GM03348 (cell line): ENCODE data around the gene CBFB.
"Not testable (repeated sequence)": the region's sequence is repeated elsewhere in the genome, so short reads cannot be mapped to it uniquely, and the experiment has no call there.

Experiments used
- DNase-seq: peaks from one replicate; pipeline ENCODE4 v3.0.0; 2012; ENCODE audit warnings: low spot score

The CBFB gene

DNA sequence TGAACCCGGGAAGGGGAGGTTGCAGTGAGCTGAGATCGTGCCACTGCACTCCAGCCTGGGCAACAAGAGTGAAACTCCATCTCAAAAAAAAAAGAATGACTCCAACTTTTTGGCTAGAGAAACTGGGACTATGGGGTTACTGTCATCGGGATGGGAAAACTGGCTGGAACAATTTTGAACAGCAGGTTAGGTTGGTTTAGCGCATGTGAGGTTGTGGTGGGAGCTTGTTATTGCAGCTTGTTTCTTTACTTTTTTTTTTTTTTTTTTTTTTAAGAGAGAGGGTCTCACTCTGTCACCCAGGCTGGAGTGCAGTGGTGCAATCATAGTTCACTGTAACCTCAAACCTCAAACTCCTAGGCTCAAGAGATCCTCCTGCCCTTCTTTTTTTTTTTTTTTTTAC is 12.6 kb downstream of the CBFB start:
- DNase-seq: not testable (repeated sequence)

DNA sequence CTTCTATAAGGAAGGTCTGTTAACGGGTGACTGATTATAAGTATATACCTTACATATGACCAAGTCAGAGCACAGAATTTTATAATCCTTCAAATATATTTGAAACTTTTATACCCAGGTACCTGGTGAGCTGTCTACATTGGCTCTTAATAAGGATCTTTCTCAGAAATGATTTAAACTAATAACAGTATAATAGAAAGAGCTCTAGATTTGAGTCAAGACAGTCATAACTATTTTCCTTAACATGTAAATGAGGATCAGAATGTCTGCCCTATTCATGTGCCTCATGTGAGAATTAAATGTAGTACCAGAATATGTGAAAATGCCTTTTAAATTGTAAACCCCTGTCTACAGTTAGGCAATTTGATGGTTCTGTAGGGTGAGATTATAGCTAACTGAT is 14.5 kb downstream of the CBFB start:
- no peak for DNase-seq

DNA sequence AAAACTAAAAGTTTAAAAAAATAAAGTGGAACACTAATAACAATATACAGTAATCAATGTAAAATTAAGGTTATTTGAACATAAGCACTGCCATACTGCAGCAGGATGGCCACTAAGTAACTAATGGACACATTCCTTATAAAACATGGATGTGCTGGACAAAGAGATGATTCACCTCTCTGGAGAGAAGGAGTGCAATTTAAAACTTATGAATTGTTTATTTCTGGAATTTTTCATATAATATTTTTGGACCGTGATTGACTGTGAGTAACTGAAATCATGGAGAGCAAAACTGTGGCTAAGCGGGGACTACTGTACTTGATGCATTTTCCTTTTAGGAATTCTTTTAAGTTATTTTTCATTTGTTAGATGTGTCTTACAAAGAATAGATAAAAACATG is 21.8 kb downstream of the CBFB start:
- no peak for DNase-seq

DNA sequence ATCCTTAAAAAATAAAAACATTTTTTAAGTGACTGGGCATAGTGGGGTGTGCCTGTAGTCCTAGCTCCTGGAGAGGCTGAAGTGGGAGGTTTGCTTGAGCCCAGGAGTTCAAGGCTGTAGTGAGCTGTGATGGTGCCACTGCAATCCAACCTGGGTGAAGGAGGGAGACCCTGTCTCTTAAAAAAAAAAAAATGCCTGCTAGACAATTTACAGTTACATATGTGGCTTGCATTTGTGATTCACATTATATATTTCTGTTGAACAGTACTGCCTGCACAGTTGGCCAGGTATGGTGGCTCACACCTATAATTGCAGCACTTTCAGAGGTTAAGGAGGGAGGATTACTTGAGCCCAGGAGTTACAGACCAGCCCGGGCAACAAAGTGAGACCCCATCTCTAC is 23.4 kb downstream of the CBFB start:
- DNase-seq: no peak

DNA sequence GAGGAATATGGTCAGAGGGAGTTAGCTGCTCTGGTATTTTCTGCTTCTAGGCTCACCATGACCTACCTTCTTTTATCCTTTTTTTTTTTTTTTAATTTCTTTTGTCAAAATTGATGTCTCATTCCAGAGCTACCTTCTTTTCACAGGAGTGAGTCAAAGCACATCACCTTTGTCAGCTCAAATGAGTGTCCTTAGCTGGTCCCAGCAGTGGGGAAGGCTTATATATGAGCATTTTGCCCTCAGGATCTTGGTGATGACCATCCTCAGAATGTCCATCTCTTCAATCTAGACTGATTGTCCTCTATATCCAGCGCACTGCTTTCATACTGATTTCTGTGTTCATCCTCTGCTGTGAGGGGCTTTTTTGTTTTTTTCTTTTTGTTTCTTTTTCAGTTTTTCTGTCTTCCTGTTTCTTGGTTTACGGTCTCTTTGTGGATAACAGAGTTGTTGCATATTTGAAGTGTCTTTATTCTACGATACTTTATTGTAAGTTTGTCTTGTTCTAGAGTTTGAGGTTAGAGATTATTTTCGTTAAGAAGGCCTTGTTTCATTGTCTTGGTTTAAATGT is 24.9 kb downstream of the CBFB start:
- no peak for DNase-seq

DNA sequence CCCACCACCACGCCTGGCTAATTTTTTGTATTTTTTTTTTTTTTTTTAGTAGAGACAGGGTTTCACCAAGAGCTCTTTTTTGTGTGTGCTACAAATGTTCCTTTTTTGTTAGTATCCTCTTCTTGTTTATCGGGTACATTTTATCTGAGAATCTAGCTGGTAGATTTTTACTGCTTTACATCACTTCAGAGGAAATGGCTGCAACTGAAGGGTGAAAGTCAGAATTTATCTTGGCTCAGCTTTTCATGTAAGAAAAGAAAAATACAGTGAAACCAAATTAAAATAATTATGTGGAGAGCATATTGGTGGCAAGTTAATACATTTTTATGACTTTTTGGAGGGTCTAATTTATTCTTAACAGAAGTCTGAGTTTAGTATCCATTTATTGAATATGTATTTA is 26.0 kb downstream of the CBFB start:
- DNase-seq: no peak

DNA sequence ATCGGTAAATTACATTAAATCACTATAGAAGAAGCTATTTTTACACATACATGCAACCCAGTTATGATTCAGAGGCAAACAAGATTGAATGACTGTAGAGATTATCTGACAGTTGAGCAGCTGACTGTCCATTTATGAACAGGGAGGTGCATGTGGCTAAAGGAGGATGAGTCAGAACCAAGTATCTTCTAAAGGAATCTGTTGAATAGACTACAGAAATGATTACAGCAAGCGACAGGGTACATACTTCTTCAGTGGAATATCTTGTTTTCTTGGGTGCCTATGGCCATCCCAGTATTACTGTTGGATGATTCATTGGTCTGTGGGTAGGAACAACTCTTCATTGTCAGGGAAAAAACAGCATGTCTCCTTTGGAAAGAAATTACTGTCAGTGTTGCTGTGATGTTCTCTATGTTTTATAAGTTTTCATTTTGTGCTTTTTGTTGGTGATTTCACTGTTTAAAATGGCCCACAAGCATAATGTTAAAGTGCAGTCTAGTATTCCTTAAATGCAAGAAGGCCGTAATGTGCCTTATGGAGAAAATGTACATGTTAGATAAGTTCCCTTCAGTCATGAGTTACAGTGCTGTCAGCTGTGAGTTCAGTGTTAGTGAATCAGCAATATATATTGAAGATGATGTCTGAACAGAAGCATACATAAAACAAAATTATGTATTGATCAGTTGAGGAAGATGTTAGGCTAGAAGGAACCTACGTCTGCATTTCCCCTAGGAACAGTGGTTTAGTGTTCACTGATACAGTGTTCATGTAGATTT is 27.0 kb downstream of the CBFB start:
- peak; percentile 87 for DNase-seq

DNA sequence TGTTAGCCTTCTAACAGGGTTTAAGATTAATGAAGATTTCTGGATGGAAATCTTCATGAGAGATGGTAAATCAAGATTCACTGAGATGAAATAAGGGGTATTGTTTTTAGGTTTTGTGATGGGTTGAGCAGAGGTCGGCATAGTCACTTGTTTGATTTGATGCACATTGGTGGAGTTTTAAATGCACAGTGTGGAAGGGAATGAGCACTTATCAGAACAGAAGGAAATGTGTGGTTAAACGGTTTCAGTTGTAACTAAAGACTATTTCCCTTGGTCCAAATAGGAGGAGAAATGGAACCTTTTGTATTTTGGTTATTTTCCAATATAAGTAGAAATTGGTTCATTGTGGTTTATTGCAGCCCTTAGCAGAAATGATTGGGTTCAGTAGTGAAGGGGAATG is 34.1 kb downstream of the CBFB start:
- no peak for DNase-seq

DNA sequence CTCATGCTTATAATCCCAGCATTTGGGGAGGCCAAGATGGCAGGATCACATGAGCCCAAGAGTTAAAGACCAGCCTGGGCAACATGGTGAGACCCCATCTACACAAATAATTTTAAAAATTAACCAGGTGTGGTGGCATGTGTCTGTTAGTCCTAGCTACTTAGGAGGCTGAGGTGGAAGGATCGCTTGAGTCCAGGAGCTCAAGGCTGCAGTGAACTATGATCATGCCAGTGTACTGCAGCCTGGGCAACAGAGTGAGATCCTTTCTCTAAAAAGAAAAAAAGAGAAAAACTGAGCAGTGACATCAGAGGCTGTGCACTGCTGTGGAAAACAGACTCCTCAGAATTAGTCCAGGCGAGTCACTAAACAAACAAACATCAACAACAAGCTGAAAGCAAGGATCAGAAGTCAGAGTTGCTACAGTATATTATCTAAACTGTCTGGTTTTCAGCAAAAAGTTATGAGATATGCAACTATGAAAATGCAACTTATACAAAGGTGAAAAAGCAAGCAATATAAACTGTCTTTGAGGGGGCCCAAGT is 39.3 kb downstream of the CBFB start:
- no peak for DNase-seq

DNA sequence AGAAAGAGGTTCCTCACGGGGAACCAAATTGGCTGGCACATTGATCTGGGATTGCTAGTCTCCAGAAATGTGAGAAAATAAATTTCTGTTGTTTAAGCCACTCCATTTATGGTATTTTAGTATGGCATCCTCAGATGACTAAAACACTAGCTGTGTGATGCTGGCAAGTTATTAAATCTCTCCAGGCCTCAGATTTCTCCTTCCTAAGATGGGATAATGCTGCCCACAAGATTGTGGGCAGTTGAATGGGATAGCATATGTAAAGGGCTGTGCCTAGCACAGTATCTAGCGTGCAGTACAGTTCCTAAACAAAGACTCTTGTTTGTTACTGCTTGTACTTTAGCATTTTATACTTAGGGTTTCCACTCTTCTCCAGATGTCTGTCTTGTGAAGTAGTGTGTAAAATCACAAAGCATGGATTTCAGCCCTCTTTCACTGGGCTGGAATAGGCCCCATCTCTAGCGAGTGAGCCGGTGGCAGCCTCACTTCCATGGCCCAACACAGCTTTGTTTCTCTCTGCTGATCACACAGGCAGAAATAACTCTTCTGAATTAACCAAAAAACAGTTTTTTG is 42.6 kb downstream of the CBFB start:
- no peak for DNase-seq

DNA sequence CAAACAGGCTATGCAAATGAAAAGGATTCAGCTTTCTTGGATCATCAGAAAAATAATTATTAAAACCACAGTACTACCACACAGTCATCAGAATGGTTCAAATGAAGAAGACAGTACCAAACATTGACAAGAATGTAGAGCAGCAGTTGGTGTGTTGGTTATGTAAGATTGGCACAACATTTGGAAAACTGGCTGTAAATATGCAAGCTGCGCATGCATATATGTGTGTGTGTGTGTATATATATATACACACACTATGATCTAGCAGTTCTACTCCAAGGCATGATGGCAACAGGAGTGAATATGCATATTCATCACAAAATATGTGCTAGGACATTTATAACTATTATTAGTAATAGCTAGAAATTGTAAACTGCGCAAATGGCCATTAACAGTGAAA is 46.4 kb downstream of the CBFB start:
- no peak for DNase-seq

DNA sequence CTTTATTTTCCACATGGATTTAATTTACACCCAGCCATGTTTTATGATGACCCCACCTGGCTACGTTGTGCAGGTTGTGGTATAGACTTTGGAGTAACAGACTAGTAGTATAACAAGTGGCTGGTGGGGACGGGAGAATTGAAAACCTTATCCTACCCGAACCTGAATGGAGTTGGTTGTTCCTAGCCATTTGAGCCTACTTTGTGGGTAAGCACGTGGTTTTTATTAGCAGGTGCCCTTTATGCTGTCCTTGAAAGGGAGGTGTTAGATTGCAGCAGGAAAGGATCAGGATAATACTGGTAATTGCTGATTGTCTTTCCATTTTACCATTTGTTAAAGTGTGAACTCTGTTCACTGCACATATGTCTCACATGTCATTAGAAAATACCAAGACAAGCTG is 48.9 kb downstream of the CBFB start:
- no peak for DNase-seq

DNA sequence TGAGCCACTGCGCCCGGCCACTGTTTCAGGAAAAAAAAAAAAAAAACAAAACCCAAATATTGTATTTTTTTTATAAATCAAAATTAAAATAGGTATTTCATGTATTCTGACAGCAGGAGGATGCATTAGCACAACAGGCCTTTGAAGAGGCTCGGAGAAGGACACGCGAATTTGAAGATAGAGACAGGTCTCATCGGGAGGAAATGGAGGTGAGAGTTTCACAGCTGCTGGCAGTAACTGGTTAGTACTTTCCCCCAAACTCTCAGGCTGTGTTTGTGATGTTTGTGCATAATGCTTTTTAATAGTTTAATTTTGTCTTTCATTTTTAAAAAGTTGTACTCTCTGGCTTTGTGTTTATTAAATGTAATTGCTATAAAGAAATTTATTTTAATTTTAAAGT is 53.2 kb downstream of the CBFB start:
- no peak for DNase-seq

DNA sequence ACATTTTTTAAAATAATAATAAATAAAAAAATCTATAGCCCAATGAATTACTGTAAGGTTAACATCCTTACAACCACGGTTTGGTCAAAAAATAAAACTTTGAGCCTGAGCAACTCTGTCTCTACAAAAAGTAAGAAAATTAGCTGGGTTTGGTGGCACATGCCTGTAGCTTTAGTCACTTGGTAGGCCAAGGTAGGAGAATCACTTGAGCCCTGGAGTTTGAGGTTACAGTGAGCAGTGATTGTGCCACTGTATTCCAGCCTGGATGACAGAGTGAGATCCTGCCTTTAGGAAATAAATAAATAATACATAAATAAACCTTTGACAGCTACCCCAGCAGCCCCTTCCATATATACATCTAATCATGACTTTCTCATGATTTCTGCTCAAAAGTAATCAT is 53.9 kb downstream of the CBFB start:
- no peak for DNase-seq

DNA sequence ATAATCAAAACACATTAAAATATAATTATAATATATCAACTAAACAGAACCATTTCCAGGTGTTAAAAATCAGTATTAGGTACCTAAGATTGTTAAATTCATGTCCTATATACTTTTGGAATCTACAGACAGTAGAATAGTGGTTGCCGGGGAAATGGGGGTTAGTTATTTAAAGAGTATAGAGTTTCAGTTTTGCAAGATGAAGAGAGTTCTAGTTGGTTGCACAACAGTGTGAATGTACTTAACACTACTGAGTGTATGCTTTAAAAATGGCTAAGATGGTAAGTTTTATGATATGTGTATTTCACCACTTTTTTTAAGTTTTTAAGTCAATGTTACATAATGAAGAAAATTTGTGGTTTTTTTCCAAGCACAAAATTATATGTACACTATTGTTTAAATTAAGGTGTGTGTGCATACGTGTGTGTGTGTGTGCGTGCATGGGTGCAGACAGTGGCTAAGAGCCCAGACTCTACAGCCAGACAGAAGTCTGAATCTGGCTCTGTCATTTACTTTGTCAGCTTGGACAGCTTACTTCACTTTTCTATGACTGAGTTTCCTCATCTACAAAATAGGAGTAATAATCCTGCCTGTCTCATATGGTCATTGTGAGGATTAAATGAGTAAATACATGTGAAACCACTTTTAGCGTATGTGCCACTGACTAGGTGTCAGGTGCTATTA is 55.5 kb downstream of the CBFB start:
- DNase-seq: no peak

DNA sequence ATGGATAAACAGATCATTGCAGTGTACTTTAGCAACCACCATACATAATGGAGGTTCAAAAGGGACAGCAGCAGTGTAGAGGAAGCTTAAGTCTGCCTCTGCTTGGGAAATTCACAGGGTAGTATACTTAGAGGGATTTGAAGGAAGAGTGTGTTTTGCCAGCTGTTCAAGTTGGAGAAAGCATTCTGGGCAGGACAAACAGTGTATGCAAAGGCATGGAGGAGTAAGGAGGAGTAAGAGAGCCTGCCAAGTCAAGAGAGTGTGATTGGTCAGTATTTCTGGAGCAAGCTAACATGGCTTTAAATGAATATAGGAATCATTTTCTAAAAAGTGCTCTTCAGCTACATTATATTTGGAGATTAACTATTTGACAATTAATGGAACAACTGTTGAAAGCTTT is 57.9 kb downstream of the CBFB start:
- DNase-seq: no peak

DNA sequence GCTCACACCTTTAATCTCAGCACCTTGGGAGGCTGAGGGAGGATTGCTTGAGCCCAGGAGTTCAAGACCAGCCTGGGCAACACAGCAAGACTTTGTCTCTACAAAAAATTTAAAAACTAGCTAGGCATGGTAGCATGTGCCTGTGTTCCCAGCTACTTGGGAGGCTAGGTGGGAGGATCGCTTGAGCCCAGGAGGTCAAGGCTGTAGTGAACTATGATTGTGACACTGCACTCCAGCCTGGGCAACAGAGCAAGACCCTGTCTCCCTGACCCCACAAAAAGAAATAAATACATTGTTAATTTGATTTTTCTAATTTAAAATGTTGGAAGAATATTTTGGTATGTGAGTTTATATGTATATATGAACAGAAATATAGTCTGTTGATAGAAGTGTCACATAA is 58.3 kb downstream of the CBFB start:
- DNase-seq: no peak

DNA sequence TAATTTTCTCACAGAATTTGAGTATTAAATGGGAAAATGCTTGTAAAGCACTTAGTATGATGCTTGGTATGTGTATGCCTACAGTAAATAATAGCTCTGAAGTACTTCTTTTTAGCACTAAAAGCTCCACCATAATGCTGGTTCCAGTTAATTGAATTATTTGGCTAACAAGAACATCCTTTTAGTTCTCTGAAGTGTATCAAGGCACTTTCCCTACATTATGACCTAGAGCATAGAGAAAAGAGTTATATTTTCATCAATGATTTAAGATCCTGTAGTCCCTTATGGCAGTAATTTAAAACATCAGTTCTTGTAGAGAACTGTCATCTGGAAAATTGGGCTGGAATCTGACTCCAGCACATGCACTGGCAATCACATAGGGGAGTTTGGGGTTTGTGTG is 58.9 kb downstream of the CBFB start:
- no peak for DNase-seq

DNA sequence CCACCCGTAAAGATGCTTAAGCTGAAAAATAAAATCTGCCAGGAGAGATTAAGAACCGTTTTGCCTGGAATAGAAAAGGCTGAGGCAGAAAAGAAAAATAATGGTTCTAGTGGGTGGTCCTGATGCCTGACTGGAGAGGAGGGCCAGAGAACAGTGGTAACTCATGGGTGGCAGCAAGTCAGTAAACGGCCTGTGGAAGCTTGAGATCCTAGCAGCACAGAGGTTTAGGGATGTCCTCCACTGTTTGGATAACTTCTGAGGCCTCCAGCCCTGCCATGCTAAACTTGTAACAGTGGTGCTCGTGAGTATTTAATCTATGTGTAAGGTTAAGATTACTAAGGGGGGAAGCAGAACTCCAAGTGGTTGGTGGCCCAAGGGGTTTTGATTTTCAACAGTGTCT is 59.6 kb downstream of the CBFB start:
- DNase-seq: no peak

DNA sequence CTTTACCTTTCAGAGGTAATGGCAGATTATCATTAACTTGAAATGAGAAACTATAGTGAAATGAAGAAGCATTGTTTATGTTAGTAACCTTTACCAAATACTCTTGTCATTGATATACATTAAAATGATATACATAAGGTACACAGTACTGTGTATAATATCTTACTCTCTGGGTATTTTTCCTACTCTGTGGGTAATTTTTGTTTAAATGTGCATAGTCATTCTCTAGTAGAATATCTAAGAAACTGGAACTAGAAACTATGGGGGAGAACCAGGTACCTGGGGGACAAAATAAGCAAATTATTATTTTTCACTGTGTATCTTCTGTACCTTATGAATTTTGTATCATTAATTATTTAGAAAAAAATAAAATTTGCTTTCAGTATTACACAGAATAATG is 60.2 kb downstream of the CBFB start:
- no peak for DNase-seq

DNA sequence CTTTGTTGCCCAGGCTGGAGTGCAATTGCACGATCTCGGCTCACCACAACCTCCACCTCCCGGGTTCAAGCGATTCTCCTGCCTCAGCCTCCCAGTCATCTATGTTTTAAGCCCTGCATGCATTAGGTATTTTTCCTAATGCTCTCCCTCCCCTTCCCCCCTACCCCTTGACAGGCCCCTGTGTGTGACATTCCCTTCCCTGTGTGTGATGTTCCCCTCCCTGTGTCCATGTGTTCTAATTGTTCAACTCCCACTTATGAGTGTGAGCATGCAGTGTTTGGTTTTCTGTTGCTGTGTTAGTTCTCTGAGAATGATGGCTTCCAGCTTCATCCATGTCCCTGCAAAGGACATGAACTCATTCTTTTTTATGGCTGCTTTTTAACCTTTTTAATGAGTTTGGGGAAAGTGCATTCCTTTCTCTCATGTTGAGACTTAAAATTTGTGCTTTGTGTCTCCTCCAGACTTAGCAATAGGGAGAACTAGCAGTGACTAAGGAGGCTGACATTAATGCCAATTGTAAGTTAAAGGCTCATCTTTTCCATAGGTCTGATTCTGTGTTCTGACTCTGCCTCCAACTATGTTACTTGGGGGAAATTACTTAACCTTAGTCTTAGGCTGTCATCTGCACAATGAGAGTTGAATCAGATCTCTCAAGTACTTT is 63.1 kb downstream of the CBFB start:
- DNase-seq: peak; percentile 68

DNA sequence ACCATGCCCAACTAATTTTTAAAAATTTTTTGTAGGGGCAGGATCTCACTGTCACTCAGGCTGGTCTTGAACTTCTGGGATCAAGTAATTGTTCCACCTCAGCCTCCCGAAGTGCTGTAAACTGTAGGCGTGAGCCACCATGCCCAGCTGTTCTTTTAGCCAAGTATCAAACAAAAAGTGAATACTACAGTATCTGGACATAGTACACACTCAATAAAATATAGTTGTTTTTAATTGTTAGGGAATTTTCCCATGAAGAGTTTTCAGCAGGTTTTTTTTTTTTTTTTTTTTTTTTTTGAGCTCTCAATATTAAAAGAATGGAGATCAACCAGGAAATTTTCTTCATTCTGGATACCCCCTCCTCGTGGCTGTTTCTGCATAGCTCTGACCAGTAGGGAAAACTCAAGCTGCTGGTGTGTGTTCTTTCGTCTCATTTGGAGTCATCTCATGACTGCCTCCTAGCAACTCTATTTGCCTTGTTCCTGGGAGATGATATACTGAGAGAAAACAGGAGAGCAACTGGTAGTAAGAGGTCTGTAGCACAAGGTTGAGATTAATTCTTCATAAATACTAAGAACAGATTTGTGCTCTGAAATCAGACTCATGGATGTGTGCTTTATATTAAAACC is 64.3 kb downstream of the CBFB start:
- no peak for DNase-seq
